Measurements from ENCODE around the gene HCN1.

The HCN1 gene

DNA sequence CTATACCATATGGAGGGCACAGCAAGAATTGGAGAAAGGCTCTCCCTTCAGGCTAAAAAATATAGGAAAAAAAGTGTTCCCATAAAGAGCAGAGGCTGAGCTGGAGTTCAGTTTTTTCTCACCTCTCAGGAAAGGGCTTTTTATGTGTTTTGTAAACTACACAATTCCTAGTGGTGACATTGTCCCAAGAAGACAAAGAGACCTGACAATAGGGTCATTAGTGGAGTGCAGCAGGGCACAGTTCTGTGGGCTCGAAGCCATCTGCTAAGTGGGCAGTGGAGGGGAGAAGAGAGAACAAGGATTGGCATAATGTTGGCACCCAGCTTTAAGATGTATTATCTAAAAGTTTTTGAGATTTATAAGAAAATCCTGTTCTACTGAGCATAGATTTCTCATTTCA is 162.5 kb downstream of the HCN1 start:
- TF ChIP-seq, protein P1, sequence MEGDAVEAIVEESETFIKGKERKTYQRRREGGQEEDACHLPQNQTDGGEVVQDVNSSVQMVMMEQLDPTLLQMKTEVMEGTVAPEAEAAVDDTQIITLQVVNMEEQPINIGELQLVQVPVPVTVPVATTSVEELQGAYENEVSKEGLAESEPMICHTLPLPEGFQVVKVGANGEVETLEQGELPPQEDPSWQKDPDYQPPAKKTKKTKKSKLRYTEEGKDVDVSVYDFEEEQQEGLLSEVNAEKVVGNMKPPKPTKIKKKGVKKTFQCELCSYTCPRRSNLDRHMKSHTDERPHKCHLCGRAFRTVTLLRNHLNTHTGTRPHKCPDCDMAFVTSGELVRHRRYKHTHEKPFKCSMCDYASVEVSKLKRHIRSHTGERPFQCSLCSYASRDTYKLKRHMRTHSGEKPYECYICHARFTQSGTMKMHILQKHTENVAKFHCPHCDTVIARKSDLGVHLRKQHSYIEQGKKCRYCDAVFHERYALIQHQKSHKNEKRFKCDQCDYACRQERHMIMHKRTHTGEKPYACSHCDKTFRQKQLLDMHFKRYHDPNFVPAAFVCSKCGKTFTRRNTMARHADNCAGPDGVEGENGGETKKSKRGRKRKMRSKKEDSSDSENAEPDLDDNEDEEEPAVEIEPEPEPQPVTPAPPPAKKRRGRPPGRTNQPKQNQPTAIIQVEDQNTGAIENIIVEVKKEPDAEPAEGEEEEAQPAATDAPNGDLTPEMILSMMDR (IDR thresholded peaks at IDR 0.05), result no peak

- TF ChIP-seq, protein P1 (IDR thresholded peaks at IDR 0.05), result no peak
These were observed 163.2 kb downstream of the HCN1 start for GRCh38 chr5:45532826-45533624.

GRCh38 chr5:45521067-45521466 is 175.1 kb downstream of the HCN1 start:
- TF ChIP-seq, protein P1 (IDR thresholded peaks at IDR 0.05), result no peak

DNA sequence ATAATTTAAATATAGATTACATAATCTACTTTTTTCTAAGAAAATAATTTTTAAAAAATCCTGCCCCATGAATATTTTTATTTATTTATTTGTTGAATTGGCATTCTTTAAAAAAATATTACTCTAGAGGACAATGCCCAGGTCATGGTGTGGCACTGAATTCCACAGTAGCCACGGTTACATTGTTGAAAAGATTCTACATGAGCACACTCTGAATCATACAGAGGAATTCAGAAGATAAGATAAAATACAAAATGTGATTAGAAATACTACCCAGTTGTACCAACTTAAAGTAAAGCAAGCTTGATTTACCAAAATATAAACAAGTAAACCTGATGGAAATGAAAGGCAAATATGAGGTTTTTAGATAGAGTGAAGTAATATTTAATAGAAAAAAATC is 183.7 kb downstream of the HCN1 start:
- TF ChIP-seq, protein P1 (IDR thresholded peaks at IDR 0.05), result no peak

DNA sequence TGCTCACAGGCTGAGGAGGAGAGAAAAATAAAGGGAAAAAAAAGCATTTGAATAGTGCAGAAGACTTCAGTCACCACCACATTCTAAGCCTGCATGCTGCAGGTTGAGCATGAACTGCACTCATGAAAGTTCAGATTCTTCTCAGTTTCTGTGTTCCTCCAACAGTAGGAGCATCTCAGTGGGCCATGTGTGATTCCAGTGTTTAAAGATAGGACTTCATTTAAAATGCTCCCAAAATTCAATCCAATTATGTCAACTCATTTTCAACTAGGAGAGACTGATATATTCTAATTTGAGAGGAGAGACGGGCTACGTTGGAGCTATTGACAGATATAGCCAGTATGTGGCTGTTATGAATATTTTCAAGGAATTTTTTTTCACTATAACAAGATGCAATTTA is 186.8 kb downstream of the HCN1 start:
- TF ChIP-seq, protein P1 (IDR thresholded peaks at IDR 0.05), result no peak

DNA sequence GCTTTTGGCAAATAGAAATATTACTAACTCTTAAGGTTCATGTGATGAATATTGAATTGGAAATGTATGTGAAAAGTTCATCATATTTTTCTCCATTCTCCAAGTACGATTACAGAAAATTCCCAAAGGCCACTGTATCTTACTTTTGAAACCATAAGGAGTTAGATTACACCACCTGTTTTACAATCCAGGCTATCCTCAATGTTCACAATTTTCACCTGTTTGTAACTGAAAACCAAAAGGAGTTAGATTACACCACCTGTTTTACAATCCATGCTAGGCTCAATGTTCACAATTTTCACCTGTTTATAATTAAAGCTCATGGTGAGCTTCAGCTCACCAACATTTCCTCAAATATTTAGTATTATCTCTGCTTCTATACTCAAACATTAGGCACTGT is 188.0 kb downstream of the HCN1 start:
- TF ChIP-seq, protein P1 (IDR thresholded peaks at IDR 0.05), result no peak

DNA sequence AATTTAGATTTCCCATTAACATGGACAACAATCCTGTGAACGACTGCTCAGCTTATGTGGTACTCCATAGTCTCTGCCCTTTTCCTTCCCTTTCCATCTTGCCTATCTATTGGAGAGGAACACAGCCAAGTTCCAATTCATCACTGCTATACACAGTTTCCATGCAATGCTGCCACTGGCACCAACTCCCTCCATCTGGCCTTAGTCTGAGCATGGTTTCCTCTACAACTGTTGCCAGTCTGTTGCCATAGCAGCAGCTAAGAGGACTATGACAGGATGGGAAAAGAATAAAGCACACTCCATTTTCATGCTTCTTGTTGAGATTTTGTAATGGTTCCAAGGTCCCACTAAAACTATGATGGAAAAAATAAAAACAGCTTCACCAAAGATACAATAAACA is 189.0 kb downstream of the HCN1 start:
- TF ChIP-seq, protein P1 (IDR thresholded peaks at IDR 0.05), result no peak

GRCh38 chr5:45491368-45491767 is 204.8 kb downstream of the HCN1 start:
- TF ChIP-seq, protein P1 (IDR thresholded peaks at IDR 0.05), result no peak

All from LNCAP (cell line).